Pancreas (tissue), 10 donors: ENCODE results near the gene SLC26A9. TPM values are rescaled to one million over a fixed set of nuclear protein-coding genes. Genes with fewer than 3 reads are reported as not detected.
A peak's percentile ranks its signal among the peaks of the same experiment; 100 is the strongest.

Experiments used
- ATAC-seq, 4 donors: fragments of 200-7000 bp; cut with Tn5 transposase; one replicate each; pipeline versions ENCODE4 v1.8.0 to v1.9.1; 2020; ENCODE audit warnings: mild to moderate bottlenecking in 4 of 4, moderate library complexity in 4 of 4
- DNase-seq, 6 donors: peaks; one replicate each; pipeline ENCODE4 v3.0.0-alpha.2; 2020
- FAIRE-seq: peaks from 2 replicates; lab custom pipeline; 2012; peaks lifted over from hg19 to GRCh38; lab: Jason Lieb, UNC
- H3K27ac ChIP-seq, 4 donors: fragments of 200-600 bp; sonication (generic); 1 replicate in 3 of 4; 2 replicates in 1 of 4; pipeline versions ENCODE4 v1.5.0 to v1.8.0; 2020
- H3K27me3 ChIP-seq, 4 donors: fragments of 200-600 bp; one replicate each; pipeline ENCODE4 v1.8.0; 2021
- H3K36me3 ChIP-seq, 3 donors: fragments of 200-600 bp; sonication (generic) in 1 of 3; one replicate each; pipeline versions ENCODE4 v1.5.0 to v1.8.0; 2020 to 2021
- H3K4me1 ChIP-seq, 3 donors: fragments of 200-600 bp; one replicate each; pipeline ENCODE4 v1.8.0; 2021
- H3K4me3 ChIP-seq, 4 donors: fragments of 200-600 bp; sonication (generic) in 2 of 4; one replicate each; pipeline versions ENCODE4 v1.5.0 to v1.8.0; 2020 to 2021
- H3K9me3 ChIP-seq, 4 donors: fragments of 200-600 bp; one replicate each; pipeline ENCODE4 v1.8.0; 2021
- CTCF ChIP-seq, 4 donors: fragments of 200-600 bp; sonication (generic) in 3 of 4; IDR thresholded peaks; one replicate each; pipeline versions ENCODE4 v1.5.0 to v1.8.0; 2021; ENCODE audit warnings: antibody characterized with exemption in 4 of 4
- WGBS, 2 donors: extraction: QIAGEN DNeasy Blood & Tissue Kit; methylation state at CpG; one replicate each; pipeline ENCODE4 v1.1.7; 2013; 5-methylcytosine and 5-hydroxymethylcytosine counted together
- intact Hi-C, 3 donors: fragments of 100-400 bp; cut with DNase I; formaldehyde crosslinking; loops; one replicate each; pipeline versions ENCODE4 v1.11.1 to v1.14.2; 2022
- polyA plus RNA-seq, 2 donors: library from polyadenylated mRNA; stranded (reverse); fragments of 200-250 nt; gene quantifications; one replicate each; pipeline ENCODE4 v1.2.3, GENCODE V29; 2013
- total RNA-seq, 6 donors: library from RNA; stranded (reverse); fragmentation: NEBNext Ultra II Directional in 4 of 6; extraction: Animal tissue kit (Norgen Biotek cat#: 25700) in 4 of 6; gene quantifications; one replicate each; pipeline versions ENCODE4 v1.2.1 to v1.2.4, GENCODE V29; 2021 to 2023
- donor health status: healthy with polysubstance abuse.
- donor health status: DM: no; HTN: no; CAD: no; lungs with moderate emphysema.
- donor health status: DM: no; HTN: no; CAD: no.
- donor health status: control.
- donor health status: control.
- donor health status: Bipolar disorder and iron deficiency.
- donor health status: DM: yes; HTN: yes; CAD: no.
- donor health status: DM: no; HTN: no; CAD: no.
- donor health status: DM: no; HTN: no; CAD: no.
- donor health status: DM: yes; HTN: yes; CAD: no.

SLC26A9 gene
- total and polyA plus RNA-seq, 8 donors: 0.56 to 6.5 (median 1.2) TPM

- ATAC-seq (no peak), FAIRE-seq (no peak), DNase-seq (no peak)
- intact Hi-C loops: no loop called here
- Histone ChIP-seq H3K27me3 (no peaks in the 10 kb centered on the region), H3K9me3 (no peaks in the 10 kb centered on the region), H3K4me1 (peaks cover 0 to 10% (median 0%) of the 10 kb centered on the region in 3 donors), H3K4me3 (no peak overlapping the region), H3K27ac (no peak overlapping the region), H3K36me3 (no peaks in the 10 kb centered on the region)
- WGBS, 2 donors: 83 to 87% methylated on average over 12 of the region's 12 CpGs
- TF ChIP-seq CTCF (IDR thresholded peaks at IDR 0.05): no peak
Observed at GRCh38 chr1:205988585-205988995, 45.3 kb upstream of the SLC26A9 start.

- Histone ChIP-seq H3K27ac (no peak overlapping the region), H3K27me3 (no peaks in the 10 kb centered on the region), H3K36me3 (no peaks in the 10 kb centered on the region), H3K4me1 (peaks cover 0 to 10% (median 0%) of the 10 kb centered on the region in 3 donors), H3K4me3 (no peak overlapping the region), H3K9me3 (no peaks in the 10 kb centered on the region)
- TF ChIP-seq CTCF (IDR thresholded peaks at IDR 0.05): no peak
- DNase-seq (no peak), ATAC-seq (no peak), FAIRE-seq (no peak)
- intact Hi-C loops: no loop called here
- 19 to 25% methylated on average over 2 of the region's 2 CpGs for WGBS, 2 donors
Observed at GRCh38 chr1:205986861-205987260, 43.6 kb upstream of the SLC26A9 start.

GRCh38 chr1:205986292-205986691 lies 43.0 kb upstream of the SLC26A9 start:
- Histone ChIP-seq H3K27me3 (no peaks in the 10 kb centered on the region), H3K27ac (no peak overlapping the region), H3K9me3 (no peaks in the 10 kb centered on the region), H3K4me1 (peaks cover 0 to 10% (median 0%) of the 10 kb centered on the region in 3 donors), H3K36me3 (no peaks in the 10 kb centered on the region), H3K4me3 (no peak overlapping the region)
- ATAC-seq (no peak), DNase-seq (no peak), FAIRE-seq (no peak)
- no peak for TF ChIP-seq CTCF (IDR thresholded peaks at IDR 0.05)
- 46 to 61% methylated on average over 3 of the region's 3 CpGs for WGBS, 2 donors
- intact Hi-C loops: no loop called here

GRCh38 chr1:205985330-205986005 lies 42.2 kb upstream of the SLC26A9 start:
- peak overlapping the region in 1 of 4 donors; percentile 0 for H3K27ac ChIP-seq
- TF ChIP-seq CTCF (IDR thresholded peaks at IDR 0.05): no peak
- no peak for ATAC-seq

More at GRCh38 chr1:205985330-205986005, 42.2 kb upstream of the SLC26A9 start:
- FAIRE-seq: no peak
- no peak overlapping the region for H3K4me3 ChIP-seq
- intact Hi-C loops: no loop called here
- no peak for DNase-seq
- H3K27me3 ChIP-seq: no peaks in the 10 kb centered on the region
- H3K9me3 ChIP-seq: no peaks in the 10 kb centered on the region
- H3K36me3 ChIP-seq: no peaks in the 10 kb centered on the region
- peaks cover 0 to 10% (median 0%) of the 10 kb centered on the region in 3 donors for H3K4me1 ChIP-seq
- 79 to 81% methylated on average over 9 of the region's 9 CpGs for whole genome bisulfite sequencing, 2 donors
